Lower leg skin (tissue), 3 donors: Measurements from ENCODE around the gene IL2RA.

Experiments
- CTCF ChIP-seq, 3 donors: fragments of 450-650 bp; IDR thresholded peaks; one replicate each; pipeline ENCODE4 v1.5.1; 2016; ENCODE audit warnings: antibody characterized with exemption in 3 of 3, mild to moderate bottlenecking in 3 of 3, moderate library complexity in 2 of 3
- POLR2A ChIP-seq, 2 donors: fragments of 450-650 bp; IDR thresholded peaks; one replicate each; pipeline ENCODE4 v1.6.1; 2016 to 2017; ENCODE audit warnings: antibody characterized with exemption in 2 of 2, mild to moderate bottlenecking in 1 of 2, moderate library complexity in 1 of 2

GRCh38 chr10:6044751-6045313, 17.3 kb downstream of the IL2RA start:
- no peak for TF ChIP-seq CTCF (IDR thresholded peaks at IDR 0.05)
- TF ChIP-seq POLR2A (IDR thresholded peaks at IDR 0.05), result no peak
